Measurements from ENCODE around the gene CNEP1R1.

- TF ChIP-seq GATA2 (IDR thresholded peaks at IDR 0.05; ENCODE audit: low read depth, low read length) (no peak), GATA3 (IDR thresholded peaks at IDR 0.05; ENCODE audit: low read depth, low read length) (no peak)
These were observed 509 bp downstream of the CNEP1R1 start for GRCh38 chr16:50025537-50025931.

Measured in SH-SY5Y (cell line).